IPS-18c (cell line): ENCODE data around the gene NEU1.
"Not testable (repeated sequence)": the region's sequence is repeated elsewhere in the genome, so short reads cannot be mapped to it uniquely, and the experiment has no call there.

Experiments
- H3K4me3 ChIP-seq: 2 replicates; pipeline ENCODE4 v1.7.0; 2013; ENCODE audit warnings: low read depth, mild to moderate bottlenecking, low read length, moderate library complexity; ENCODE audit not compliant: insufficient read depth
- H3K9me3 ChIP-seq: one replicate; pipeline ENCODE4 v1.6.1; 2013; ENCODE audit warnings: mild to moderate bottlenecking, low read length, moderate library complexity; ENCODE audit not compliant: control insufficient read depth, insufficient read depth

NEU1 gene

GRCh38 chr6:31879143-31879542 is 16.5 kb upstream of the NEU1 start:
- Histone ChIP-seq H3K4me3 (no peak overlapping the region), H3K9me3 (no peaks in the 10 kb centered on the region)

GRCh38 chr6:31878726-31879125 is 16.1 kb upstream of the NEU1 start, which contains the start of gene SLC44A4:
Gene SLC44A4 (minus strand): TSS chr6:31878997. CDS start chr6:31878980, 17 bp downstream.
- Histone ChIP-seq H3K4me3 (peak within 1 kb of the TSS; percentile 9; the same call in 1 of the 2 replicates), H3K9me3 (no peaks in the 10 kb centered on the region)

GRCh38 chr6:31878222-31878621 is 15.6 kb upstream of the NEU1 start:
- no peaks in the 10 kb centered on the region for H3K9me3 ChIP-seq

GRCh38 chr6:31877651-31878161 is 15.1 kb upstream of the NEU1 start:
- Histone ChIP-seq H3K9me3 (no peaks in the 10 kb centered on the region), H3K4me3 (no peak overlapping the region)

More at GRCh38 chr6:31878222-31878621, 15.6 kb upstream of the NEU1 start:
- peak overlapping the region; percentile 3; the same call in 1 of the 2 replicates for H3K4me3 ChIP-seq

- Histone ChIP-seq H3K9me3 (no peaks in the 10 kb centered on the region), H3K4me3 (no peak overlapping the region)
These were observed 14.6 kb upstream of the NEU1 start for GRCh38 chr6:31877125-31877650.

GRCh38 chr6:31876357-31876756 is 13.7 kb upstream of the NEU1 start:
- Histone ChIP-seq H3K4me3 (no peak overlapping the region), H3K9me3 (no peaks in the 10 kb centered on the region)

- H3K9me3 ChIP-seq = no peaks in the 10 kb centered on the region
- H3K4me3 ChIP-seq = no peak overlapping the region
These were observed 13.3 kb upstream of the NEU1 start for GRCh38 chr6:31875877-31876276.

- Histone ChIP-seq H3K4me3 (no peak overlapping the region), H3K9me3 (no peaks in the 10 kb centered on the region)
These were observed 12.4 kb upstream of the NEU1 start for GRCh38 chr6:31874836-31875572.

GRCh38 chr6:31874084-31874670 is 11.6 kb upstream of the NEU1 start:
- Histone ChIP-seq H3K4me3 (no peak overlapping the region), H3K9me3 (no peaks in the 10 kb centered on the region)

- no peaks in the 10 kb centered on the region for H3K9me3 ChIP-seq
- H3K4me3 ChIP-seq = 0 out of 2 replicates have a peak overlapping the region, but pooled peaks have one; percentile 3
These were observed 8.5 kb upstream of the NEU1 start for GRCh38 chr6:31871046-31871659.

GRCh38 chr6:31870385-31870921 is 7.8 kb upstream of the NEU1 start:
- H3K4me3 ChIP-seq = no peak overlapping the region
- no peaks in the 10 kb centered on the region for H3K9me3 ChIP-seq

- Histone ChIP-seq H3K4me3 (no peak overlapping the region), H3K9me3 (no peaks in the 10 kb centered on the region)
These were observed 6.7 kb upstream of the NEU1 start for GRCh38 chr6:31869343-31869742.

- not testable (repeated sequence) for H3K4me3 ChIP-seq, H3K9me3 ChIP-seq
These were observed 6.0 kb upstream of the NEU1 start for GRCh38 chr6:31868658-31868971.

- Histone ChIP-seq H3K4me3 (no peak overlapping the region), H3K9me3 (no peaks in the 10 kb centered on the region)
These were observed 2.8 kb upstream of the NEU1 start for GRCh38 chr6:31865205-31866118.

- Histone ChIP-seq H3K9me3 (no peaks in the 10 kb centered on the region), H3K4me3 (no peak overlapping the region)
These were observed 2.2 kb upstream of the NEU1 start for GRCh38 chr6:31864818-31865204.

- H3K9me3 ChIP-seq = not testable (repeated sequence)
- H3K4me3 ChIP-seq = peak overlapping the region; percentile 52; the same call in 1 of the 2 replicates
These were observed 1.5 kb upstream of the NEU1 start for GRCh38 chr6:31864123-31864562.

- Histone ChIP-seq H3K4me3 (peak overlapping the region; percentile 82), H3K9me3 (no peaks in the 10 kb centered on the region)
These were observed 690 bp downstream of the NEU1 start for GRCh38 chr6:31861919-31862343.
